ENCODE data around the gene MAGI2. TPM values are rescaled to one million over a fixed set of nuclear protein-coding genes. Genes with fewer than 3 reads are reported as not detected.

Gene MAGI2
- total and polyA plus RNA-seq, 2 experiments from 2014 or later = 10.4 to 26.4 TPM

- H3K4me2 ChIP-seq = no peak overlapping the region
- no peak overlapping the region for H2AFZ ChIP-seq
- DNase-seq (ENCODE audit: low spot score) = no peak
These were observed 156.7 kb downstream of the MAGI2 start for GRCh38 chr7:79296553-79297320.

More at GRCh38 chr7:79296553-79297320, 156.7 kb downstream of the MAGI2 start:
- no peak for TF ChIP-seq POLR2AphosphoS5 (IDR thresholded peaks at IDR 0.05; ENCODE audit: low read depth)
- no peak for TF ChIP-seq CREB1 (CRISPR knock-in tag; IDR thresholded peaks at IDR 0.05; ENCODE audit: low read depth)
- no peak for TF ChIP-seq NANOG (IDR thresholded peaks at IDR 0.05; ENCODE audit: borderline replicate concordance)
- TF ChIP-seq JUNB (IDR thresholded peaks at IDR 0.05; ENCODE audit: unreplicated experiment) = no peak
- TF ChIP-seq REST (IDR thresholded peaks at IDR 0.05; ENCODE audit: unreplicated experiment) = no peak
- TF ChIP-seq ZNF462 (CRISPR knock-in tag; IDR thresholded peaks at IDR 0.05) = no peak
- TF ChIP-seq EZH2phosphoT487 (IDR thresholded peaks at IDR 0.05; ENCODE audit: unreplicated experiment) = no peak
- no peak for TF ChIP-seq EZH2 (IDR thresholded peaks at IDR 0.05; ENCODE audit: low read depth, unreplicated experiment)
- Histone ChIP-seq H3K9me2 (ENCODE audit: insufficient read depth) (no peaks in the 10 kb centered on the region), H3F3A (replicated peaks; ENCODE audit: low read depth) (no peaks in the 10 kb centered on the region), H3K27ac (ENCODE audit: low read depth) (no peak overlapping the region), H3K36me3 (ENCODE audit: insufficient read depth) (no peaks in the 10 kb centered on the region), H4K20me1 (replicated peaks; ENCODE audit: insufficient read depth) (no peaks in the 10 kb centered on the region), H3K4me3 (no peak overlapping the region), H3K4me1 (ENCODE audit: insufficient read depth) (no peaks in the 10 kb centered on the region), H3K79me2 (replicated peaks; ENCODE audit: insufficient read depth) (no peaks in the 10 kb centered on the region), H3K27me3 (ENCODE audit: insufficient read depth) (no peaks in the 10 kb centered on the region)
- no peak overlapping the region for H3K27ac Mint-ChIP-seq
- ATAC-seq = no peak
- no peaks in the 10 kb centered on the region for H3K9me3 Mint-ChIP-seq
- no peaks in the 10 kb centered on the region for H3K4me1 Mint-ChIP-seq
- no peaks in the 10 kb centered on the region for H3K36me3 Mint-ChIP-seq (ENCODE audit: low read depth)
- H3K4me3 Mint-ChIP-seq = no peak overlapping the region
- H3K27me3 Mint-ChIP-seq (ENCODE audit: insufficient read depth, low read depth, poor library complexity) = peaks cover under 1% of the 10 kb centered on the region
